Muscle of leg (tissue), 11 donors: ENCODE results near the gene PIGU. TPM values are rescaled to one million over a fixed set of nuclear protein-coding genes. Genes with fewer than 3 reads are reported as not detected.
A peak's percentile ranks its signal among the peaks of the same experiment; 100 is the strongest.

ENCODE experiments used
- DNase-seq: peaks from one replicate; pipeline ENCODE4 v3.0.0; 2013
- H3K27ac ChIP-seq: one replicate; pipeline ENCODE4 v1.5.1; 2013; ENCODE audit warnings: mild to moderate bottlenecking, low read length, control low read depth
- H3K27me3 ChIP-seq: one replicate; pipeline ENCODE4 v1.6.1; 2013; ENCODE audit warnings: low read length; ENCODE audit not compliant: control insufficient read depth, insufficient read depth
- H3K36me3 ChIP-seq: one replicate; pipeline ENCODE4 v1.6.1; 2013; ENCODE audit warnings: low read length; ENCODE audit not compliant: control insufficient read depth, insufficient read depth
- H3K4me1 ChIP-seq: one replicate; pipeline ENCODE4 v1.6.1; 2013; ENCODE audit warnings: low read length; ENCODE audit not compliant: control insufficient read depth, insufficient read depth
- H3K4me3 ChIP-seq: one replicate; pipeline ENCODE4 v1.5.1; 2013; ENCODE audit warnings: low read length, control low read depth
- H3K9me3 ChIP-seq: replicated peaks from 2 replicates; pipeline ENCODE4 v1.6.1; 2013; ENCODE audit warnings: low read depth, low read length; ENCODE audit not compliant: control insufficient read depth
- WGBS: methylation state at CpG from one replicate; pipeline ENCODE4 v1.1.5; 2013; ENCODE audit warnings: missing lambda C conversion rate; ENCODE audit not compliant: insufficient coverage; 5-methylcytosine and 5-hydroxymethylcytosine counted together
- polyA plus RNA-seq, 8 donors: library from polyadenylated mRNA; unstranded; fragments of 120-200 nt; gene quantifications; one replicate each; pipeline versions ENCODE4 v1.2.1 to v1.2.3, GENCODE V29; 2013; ENCODE audit warnings: inconsistent platforms in 1 of 8, low replicate concordance in 1 of 8; ENCODE audit not compliant: insufficient read length in 8 of 8, insufficient read depth in 1 of 8
- total RNA-seq: library from RNA; stranded (reverse); fragments of 120-200 nt; gene quantifications from one replicate; pipeline ENCODE4 v1.2.4, GENCODE V29; 2013

The PIGU gene
- total and polyA plus RNA-seq, 9 donors = 13.1 to 26.8 (median 23.8) TPM

DNA sequence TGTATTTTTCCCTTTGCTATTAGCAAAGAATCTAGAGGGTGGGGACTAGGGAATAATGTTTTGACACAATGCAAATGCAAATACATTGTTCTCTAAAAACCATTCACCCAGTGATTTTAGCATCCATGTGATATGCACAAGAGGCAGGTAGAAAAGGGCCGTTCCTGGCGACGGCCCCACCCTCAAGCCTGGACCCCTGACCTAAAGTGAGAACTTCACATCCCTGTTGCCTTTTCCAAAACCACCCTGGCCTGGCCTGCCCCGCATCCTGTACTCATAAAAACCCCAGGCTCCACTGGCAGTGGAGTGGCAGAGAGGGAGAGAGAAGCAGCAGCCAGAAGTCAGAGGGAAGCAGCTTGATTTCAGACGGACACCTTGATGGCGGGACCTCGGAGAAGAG lies 69.8 kb downstream of the PIGU start:
- Histone ChIP-seq H3K27me3 (no peaks in the 10 kb centered on the region), H3K9me3 (no peaks in the 10 kb centered on the region), H3K27ac (no peak overlapping the region), H3K4me3 (no peak overlapping the region), H3K4me1 (no peaks in the 10 kb centered on the region), H3K36me3 (peaks cover 2% of the 10 kb centered on the region)
- 93% methylated on average over 3 of the region's 7 CpGs for WGBS
- no peak for DNase-seq

DNA sequence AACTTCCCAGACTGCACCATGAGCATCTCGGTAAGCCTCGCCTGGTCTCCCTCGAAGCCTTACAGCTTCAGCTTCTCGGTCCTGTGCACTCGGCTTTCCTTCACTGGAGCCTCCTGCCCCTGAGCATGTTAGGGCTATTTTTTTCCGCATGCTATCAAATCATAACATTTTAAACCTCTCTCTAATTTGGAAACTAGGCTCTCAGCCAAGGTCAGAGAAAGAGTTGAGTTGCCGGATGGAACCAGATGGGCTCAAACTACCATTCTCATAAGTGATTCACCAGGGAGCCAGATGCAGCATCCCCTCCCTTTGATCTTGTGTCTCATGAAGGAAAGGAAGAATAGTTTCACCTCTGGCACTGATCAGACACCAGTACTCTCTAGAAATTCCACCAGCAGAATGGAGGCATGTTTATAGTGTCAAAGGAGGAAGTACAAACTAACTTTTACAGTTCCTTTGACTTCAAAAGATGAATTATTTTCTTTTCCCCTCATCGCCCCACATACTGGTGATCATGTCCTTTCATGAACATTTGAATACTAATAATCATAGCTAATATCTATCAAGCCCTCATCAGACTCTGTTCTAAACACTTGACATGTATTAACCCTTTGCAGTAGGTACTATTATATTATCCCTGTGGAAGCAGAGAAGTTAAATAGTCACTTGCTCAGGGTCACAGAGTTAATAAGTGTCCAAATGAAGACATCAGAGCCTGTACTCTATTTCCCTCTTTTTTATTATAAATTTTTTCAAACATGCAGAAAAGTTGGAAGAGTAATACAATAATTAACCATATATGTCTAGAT lies 71.7 kb downstream of the PIGU start:
- Histone ChIP-seq H3K27ac (no peak overlapping the region), H3K36me3 (peaks cover 2% of the 10 kb centered on the region), H3K4me1 (peaks cover 2% of the 10 kb centered on the region), H3K9me3 (no peaks in the 10 kb centered on the region), H3K27me3 (no peaks in the 10 kb centered on the region), H3K4me3 (no peak overlapping the region)
- no CpG with 5 or more reads among the region's 8 CpGs for WGBS
- DNase-seq = peak; percentile 60

DNA sequence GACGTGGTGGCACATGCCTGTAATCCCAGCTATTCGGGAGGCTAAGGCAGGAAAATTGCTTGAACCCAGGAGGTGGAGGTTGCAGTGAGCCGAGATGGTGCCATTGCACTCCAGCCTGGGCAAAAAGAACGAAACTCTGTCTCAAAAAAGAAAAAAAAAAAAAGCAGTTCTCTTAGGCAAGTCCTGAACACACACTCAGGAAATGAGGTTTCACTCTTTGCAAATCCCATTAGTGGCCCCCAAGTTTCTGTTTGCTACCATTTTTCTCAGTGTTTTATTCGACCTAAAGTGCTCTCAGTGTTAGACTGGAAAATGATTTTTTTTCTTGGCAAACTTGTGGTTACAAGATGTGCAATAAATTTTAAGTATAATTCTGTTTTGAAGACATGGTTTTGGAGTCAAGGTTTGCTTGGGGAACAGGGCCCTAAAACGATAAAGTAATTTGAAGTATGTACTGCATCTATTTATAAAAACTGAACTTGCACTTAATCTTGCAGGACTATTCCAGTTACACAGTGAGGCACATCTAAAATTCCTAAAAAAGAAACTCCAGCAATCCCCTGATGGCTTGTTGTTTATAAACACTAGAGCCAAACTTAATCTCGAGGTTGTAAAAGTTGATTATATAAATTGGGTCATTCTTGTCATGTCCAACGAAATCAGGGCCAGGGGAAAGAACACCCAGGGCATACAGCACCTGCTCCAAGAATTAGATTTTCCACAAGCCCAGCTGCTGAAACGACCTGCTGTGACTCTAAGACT lies 75.8 kb downstream of the PIGU start:
- peaks cover 2% of the 10 kb centered on the region for H3K4me1 ChIP-seq
- no peaks in the 10 kb centered on the region for H3K36me3 ChIP-seq
- WGBS = 22% methylated on average over 1 of the region's 9 CpGs
- no peaks in the 10 kb centered on the region for H3K27me3 ChIP-seq
- no peak overlapping the region for H3K27ac ChIP-seq
- H3K4me3 ChIP-seq = no peak overlapping the region
- H3K9me3 ChIP-seq = no peaks in the 10 kb centered on the region
- peak; percentile 31 for DNase-seq

DNA sequence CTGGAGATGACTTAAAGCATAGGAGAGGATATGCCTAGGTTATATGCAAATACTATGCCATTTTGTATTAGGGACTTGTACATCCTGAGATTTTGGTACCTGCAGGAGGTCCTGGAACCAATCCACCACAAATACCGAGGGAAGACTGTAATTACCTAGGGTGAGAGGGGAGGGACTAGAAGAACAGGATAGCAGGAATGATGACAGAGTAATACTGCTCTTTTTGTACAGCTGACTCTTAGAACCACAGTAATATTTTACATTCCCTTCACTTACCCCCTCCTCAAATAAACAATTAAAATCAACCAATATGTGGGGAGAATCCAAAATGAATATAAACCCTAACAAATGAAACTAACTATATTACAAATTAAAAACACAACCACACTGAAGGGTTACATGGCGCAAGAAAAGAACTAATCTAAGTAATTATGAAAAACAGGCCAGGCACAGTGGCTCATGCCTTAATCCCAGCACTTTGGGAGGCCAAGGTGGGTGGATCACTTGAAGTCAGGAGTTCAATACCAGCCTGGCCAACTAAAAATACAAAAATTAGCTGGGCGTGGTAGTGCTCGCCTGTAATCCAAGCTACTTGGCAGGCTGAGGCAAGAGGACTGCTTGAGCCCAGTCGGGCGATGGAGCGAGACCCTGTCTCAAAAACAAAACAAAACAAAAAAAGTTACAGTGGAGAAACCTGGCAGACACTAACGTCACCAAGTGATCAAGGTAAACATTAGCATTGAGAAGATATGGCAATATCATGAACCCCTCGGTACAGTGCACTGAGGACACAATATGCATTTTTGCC lies 81.3 kb downstream of the PIGU start:
- DNase-seq = no peak
- H3K36me3 ChIP-seq = no peaks in the 10 kb centered on the region
- no peaks in the 10 kb centered on the region for H3K4me1 ChIP-seq
- H3K27ac ChIP-seq = no peak overlapping the region
- no peak overlapping the region for H3K4me3 ChIP-seq
- no peaks in the 10 kb centered on the region for H3K9me3 ChIP-seq
- H3K27me3 ChIP-seq = no peaks in the 10 kb centered on the region
- WGBS = 76% methylated on average over 4 of the region's 9 CpGs

DNA sequence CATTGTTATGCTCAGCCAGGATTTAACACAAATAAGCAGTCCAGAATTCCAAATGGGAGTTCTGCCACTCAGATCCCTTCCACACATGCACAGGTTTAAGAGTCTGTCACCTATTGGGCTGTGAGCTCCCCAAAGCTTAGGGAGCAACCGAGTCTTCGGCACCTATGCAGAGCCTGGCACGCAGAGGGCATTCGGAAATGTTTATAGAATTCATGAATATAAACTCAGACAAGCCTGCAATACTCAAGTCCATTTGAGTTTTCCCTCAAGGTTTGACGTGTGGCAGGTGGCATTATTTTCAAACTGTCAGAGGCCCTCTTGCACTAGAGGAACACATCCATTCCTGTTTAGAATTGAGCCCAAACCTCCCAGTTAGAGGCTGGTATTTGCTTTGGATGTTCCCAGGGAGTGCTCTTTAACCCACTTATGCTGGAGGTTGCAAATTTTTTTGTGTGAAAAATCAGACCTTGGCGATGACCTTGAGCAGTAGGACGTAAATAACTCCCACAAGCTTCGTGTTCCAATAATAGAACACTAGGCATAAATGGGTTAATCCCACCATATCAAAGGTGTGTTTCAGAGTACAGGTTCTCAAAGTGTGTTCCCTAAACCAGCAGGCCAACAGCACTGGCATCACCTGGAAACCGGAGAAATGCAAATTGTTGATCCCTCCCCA lies 90.3 kb downstream of the PIGU start:
- no CpG with 5 or more reads among the region's 9 CpGs for WGBS
- H3K4me1 ChIP-seq = peaks cover 3% of the 10 kb centered on the region
- no peak overlapping the region for H3K4me3 ChIP-seq
- H3K27me3 ChIP-seq = no peaks in the 10 kb centered on the region
- DNase-seq = no peak
- H3K36me3 ChIP-seq = peaks cover 27% of the 10 kb centered on the region
- no peaks in the 10 kb centered on the region for H3K9me3 ChIP-seq
- H3K27ac ChIP-seq = no peak overlapping the region

DNA sequence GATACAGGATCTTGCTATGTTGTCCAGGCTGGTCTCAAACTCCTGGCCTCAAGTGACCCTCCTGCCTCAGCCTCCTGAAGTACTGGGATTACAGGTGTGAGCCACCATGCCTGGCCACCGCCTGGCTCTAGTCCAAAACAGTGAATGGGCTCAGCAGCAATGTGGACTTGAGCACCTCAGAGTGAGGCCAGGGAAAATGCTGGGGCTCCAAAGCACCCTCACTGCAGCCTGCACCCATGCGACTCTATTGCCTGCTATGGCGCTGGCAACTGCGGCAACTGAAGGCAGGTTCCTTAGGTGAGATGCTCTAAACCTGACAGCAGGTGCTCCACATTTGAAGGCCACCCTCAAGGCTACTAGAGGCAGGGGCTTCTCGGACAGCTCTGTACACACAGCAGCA lies 91.9 kb downstream of the PIGU start:
- no peak for DNase-seq
- H3K36me3 ChIP-seq = peaks cover 39% of the 10 kb centered on the region
- 89% methylated on average over 4 of the region's 5 CpGs for WGBS
- no peak overlapping the region for H3K27ac ChIP-seq
- H3K27me3 ChIP-seq = no peaks in the 10 kb centered on the region
- H3K4me3 ChIP-seq = no peak overlapping the region
- H3K9me3 ChIP-seq = no peaks in the 10 kb centered on the region
- peaks cover 6% of the 10 kb centered on the region for H3K4me1 ChIP-seq

DNA sequence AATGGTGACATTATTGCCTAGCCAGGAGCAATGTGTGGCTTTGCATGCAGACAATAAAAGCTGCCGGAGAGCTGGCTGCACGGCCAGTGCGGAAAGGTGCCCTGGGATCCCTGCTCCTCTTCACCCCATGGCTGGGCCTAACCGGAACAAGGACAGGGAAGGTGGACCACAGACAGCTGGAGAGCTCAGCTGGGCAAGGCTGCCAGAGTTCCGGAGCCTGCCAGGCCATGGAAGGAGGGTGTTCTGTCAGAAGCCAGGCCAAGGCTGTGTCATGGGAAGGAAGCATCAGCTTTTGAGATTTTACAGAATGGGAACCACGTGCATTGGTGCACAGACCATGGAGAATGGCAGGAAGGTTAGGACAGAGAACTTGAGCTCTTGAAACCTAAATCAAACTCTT lies 93.3 kb downstream of the PIGU start:
- Histone ChIP-seq H3K4me1 (peaks cover 6% of the 10 kb centered on the region), H3K36me3 (peaks cover 45% of the 10 kb centered on the region)

DNA sequence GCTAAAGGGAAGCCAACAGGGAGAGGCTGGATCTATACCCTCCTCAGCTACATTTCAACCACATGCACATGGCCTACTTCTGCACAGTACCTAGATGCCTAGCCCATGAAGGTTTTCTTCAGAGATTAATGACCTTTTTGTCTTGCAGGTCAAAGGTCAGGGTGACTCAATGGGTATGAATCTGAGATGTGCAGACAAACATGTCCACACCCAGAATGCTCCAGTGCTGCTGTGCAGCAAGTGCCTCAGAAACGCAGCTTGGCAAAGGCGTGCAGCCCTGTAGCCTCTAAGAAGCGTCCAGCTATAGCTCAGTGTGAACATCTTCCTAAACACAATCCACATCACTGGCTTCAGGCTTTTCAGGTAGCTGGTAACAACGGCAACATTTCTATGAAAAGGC lies 94.0 kb downstream of the PIGU start:
- no peak for DNase-seq
- H3K36me3 ChIP-seq = peaks cover 47% of the 10 kb centered on the region

More for the DNA sequence above, 93.3 kb downstream of the PIGU start:
- no peak overlapping the region for H3K27ac ChIP-seq
- no peak for DNase-seq
- H3K9me3 ChIP-seq = no peaks in the 10 kb centered on the region
- 91% methylated on average over 6 of the region's 6 CpGs for WGBS
- no peaks in the 10 kb centered on the region for H3K27me3 ChIP-seq
- no peak overlapping the region for H3K4me3 ChIP-seq

DNA sequence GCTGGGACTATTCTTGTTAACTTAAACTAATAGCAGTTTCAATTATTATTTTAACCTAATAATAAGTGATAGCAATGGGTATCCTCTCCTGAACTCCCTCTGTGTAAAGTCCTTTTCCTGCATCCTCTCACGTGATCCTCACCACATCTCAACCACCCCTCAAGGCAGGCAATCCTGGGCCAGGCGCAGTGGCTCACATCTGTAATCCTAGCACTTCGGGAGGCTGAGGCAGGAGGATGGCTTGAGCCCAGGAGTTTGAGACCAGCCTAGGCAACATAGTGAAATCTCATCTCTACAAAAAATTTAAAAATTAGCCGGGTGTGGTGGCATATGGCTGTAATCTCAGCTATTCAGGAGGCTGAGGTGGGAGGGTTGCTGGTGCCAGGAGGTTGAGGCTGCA lies 94.7 kb downstream of the PIGU start:
- Histone ChIP-seq H3K27ac (no peak overlapping the region), H3K27me3 (no peaks in the 10 kb centered on the region), H3K36me3 (peaks cover 47% of the 10 kb centered on the region), H3K4me3 (no peak overlapping the region), H3K4me1 (peaks cover 6% of the 10 kb centered on the region), H3K9me3 (no peaks in the 10 kb centered on the region)
- no peak for DNase-seq
- 71% methylated on average over 1 of the region's 4 CpGs for WGBS

More for the DNA sequence above, 94.0 kb downstream of the PIGU start:
- no CpG with 5 or more reads among the region's 4 CpGs for WGBS
- no peaks in the 10 kb centered on the region for H3K27me3 ChIP-seq
- no peaks in the 10 kb centered on the region for H3K9me3 ChIP-seq
- H3K27ac ChIP-seq = no peak overlapping the region
- H3K4me3 ChIP-seq = no peak overlapping the region
- H3K4me1 ChIP-seq = peaks cover 6% of the 10 kb centered on the region
